Mesenteric fat pad (tissue), 1 donor: ENCODE data around the gene TMEM91. TPM values are rescaled to one million over a fixed set of nuclear protein-coding genes. Genes with fewer than 3 reads are reported as not detected.
"Not testable (repeated sequence)": the region's sequence is repeated elsewhere in the genome, so short reads cannot be mapped to it uniquely, and the experiment has no call there.

Source experiments
- DNase-seq: peaks from one replicate; pipeline ENCODE4 v3.0.0-alpha.2; 2020; ENCODE audit warnings: low spot score
- total RNA-seq: library from RNA; stranded (reverse); fragmentation: NEBNext Ultra II Directional; extraction: Animal tissue kit (Norgen Biotek cat#: 25700); gene quantifications from one replicate; pipeline ENCODE4 v1.2.1, GENCODE V29; 2021
- donor health status: DM: yes; HTN: yes; CAD: no.

TMEM91 gene
- total RNA-seq, 1 donor from 2014 or later, result 10.0 TPM

- peak; percentile 92 for DNase-seq
Measured at GRCh38 chr19:41352609-41353465, 23.5 kb upstream of the TMEM91 start.

- peak; percentile 96 for DNase-seq
Measured at GRCh38 chr19:41353466-41354342, 22.6 kb upstream of the TMEM91 start, which contains the start of gene TGFB1. Gene TGFB1, minus strand, starts transcription at chr19:41353922. Its CDS starts 878 bp downstream, at chr19:41353044.

- DNase-seq, result no peak
Measured at GRCh38 chr19:41354343-41354953, 21.9 kb upstream of the TMEM91 start.

DNA sequence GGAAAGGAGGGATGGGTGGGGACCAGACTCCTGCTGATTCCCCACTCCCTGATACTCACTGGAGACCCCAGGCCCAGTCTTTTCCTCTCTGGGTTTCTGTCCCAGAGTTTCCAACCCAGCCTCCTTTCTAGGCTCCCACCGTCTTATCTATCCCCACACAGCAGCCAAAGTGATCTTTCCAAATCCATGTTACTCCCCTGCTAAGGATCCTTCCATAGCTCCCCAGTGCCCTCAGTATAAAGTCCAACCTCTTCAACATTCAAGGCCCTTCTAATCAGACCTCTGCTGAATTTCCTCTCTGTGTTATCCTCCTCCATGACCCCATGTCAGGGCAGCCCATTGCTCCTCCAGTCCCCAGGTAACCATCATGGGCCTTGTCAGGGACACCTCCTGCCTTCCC lies 21.3 kb upstream of the TMEM91 start:
- DNase-seq, result no peak

DNA sequence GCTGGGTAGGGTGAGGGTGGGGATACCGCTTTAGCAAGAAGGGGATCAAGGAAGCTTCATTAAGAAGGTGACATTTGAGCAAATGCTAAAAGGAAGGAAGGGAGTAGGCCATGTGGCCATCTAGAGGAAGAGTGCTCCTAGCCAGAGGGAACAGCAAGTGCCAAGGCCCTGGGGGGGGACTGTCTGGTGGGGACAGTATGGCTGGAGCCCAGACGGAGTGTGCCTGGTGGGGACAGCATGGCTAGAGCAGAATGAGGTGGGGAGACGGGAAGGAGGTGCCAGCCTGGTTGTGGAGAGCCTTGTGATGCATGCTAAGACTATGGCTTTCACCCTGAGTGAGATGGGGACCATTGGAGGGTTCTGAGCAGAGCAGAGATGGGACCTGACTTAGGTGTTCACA lies 20.5 kb upstream of the TMEM91 start:
- DNase-seq, result no peak

- DNase-seq, result no peak
Measured at GRCh38 chr19:41356984-41357739, 19.2 kb upstream of the TMEM91 start.

GRCh38 chr19:41357746-41358145 lies 18.6 kb upstream of the TMEM91 start:
- no peak for DNase-seq

GRCh38 chr19:41359741-41360140 lies 16.6 kb upstream of the TMEM91 start:
- DNase-seq, result no peak

DNA sequence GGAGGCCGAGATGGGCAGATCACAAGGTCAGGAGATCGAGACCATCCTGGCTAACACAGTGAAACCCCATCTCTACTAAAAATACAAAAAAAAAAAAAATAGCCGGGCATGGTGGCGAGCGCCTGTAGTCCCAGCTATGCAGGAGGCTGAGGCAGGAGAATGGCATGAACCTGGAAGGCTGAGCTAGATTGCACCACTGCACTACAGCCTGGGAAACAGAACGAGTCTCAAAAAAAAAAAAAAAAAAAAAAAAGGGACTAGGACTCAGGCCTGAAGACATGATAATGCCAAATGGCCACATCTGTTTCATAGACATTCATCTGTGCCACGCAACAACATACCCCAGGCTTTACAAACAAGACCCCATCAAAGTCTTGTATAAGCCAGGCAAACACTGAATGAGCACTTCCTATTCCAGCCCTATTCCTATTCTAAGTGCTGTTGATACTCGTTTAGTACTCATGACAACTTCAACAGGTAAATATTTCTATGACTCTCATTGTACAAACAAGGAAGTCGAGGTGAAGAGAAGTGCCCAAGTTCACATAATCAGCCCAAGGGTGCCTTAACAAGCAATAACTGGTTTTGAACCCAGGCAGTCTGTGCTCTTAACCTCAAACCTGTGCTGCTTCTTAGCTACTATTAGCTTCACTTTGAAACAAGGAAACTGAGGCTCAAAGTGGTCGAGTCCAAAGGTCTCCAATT lies 14.0 kb upstream of the TMEM91 start:
- DNase-seq, result no peak

GRCh38 chr19:41363371-41363752 lies 13.0 kb upstream of the TMEM91 start:
- no peak for DNase-seq

- peak; percentile 97 for DNase-seq
Measured at GRCh38 chr19:41363753-41364523, 12.4 kb upstream of the TMEM91 start, which contains the start of gene B9D2. Gene B9D2, minus strand, starts transcription at chr19:41364149. Its CDS starts 630 bp downstream, at chr19:41363519.

DNA sequence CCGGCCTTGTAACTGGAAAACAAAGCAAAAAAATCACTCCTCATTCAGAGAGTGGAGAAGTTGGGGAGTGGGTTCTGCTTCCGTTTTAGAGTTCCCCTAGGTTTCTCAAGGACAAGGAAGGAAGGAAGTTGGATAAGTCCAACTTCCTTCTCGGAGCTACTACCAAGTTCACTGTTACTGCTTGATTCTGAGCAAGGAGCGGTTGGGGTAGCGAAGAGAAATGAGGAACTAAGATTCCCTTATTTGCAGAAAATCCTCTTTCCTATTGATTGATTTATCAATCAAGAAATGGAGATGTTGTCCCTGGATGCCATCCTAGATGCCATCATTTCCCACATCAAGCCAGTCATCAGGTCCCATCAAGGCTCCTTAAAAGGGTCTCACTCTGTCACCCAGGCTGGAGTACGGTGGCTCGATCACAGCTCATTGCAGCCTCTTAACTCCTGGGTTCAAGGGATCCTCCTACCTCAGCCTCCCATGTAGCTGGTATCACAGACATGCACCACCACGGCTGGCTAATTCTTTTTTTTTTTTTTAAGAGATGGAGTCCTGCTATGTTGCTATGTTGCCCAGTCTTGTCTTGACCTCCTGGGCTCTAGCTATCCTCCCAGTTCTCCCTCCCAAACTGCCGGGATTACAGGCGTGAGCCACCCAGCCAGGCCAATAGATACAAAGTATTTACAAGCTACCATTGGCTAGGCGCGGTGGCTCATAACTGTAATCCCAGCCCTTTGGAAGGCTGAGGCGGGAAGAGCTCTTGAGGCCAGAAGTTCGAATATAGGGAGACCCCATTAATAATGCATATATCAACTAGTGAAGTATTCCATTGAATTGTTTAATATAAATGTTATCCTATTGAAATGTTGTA lies 11.6 kb upstream of the TMEM91 start:
- DNase-seq, result no peak

DNA sequence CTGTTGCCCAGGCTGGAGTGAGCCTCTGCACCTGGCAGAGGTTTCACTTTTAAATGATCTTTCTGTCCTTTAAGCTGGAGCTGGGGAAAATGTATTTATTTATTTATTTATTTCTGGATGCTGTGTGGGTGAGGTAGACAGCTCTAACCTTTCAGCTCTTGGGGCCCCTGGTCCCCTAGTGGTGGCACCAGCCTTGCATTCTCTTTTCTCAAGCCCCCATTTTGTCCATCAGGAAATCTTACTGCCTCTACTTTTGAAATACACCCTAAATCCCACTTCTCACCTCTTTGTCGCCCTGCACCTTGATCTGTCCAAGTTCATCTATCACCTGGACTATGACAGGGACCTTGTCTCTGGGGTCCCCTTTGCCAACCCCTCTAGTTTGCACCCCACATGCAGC lies 10.2 kb upstream of the TMEM91 start:
- DNase-seq, result no peak

GRCh38 chr19:41367848-41368301 lies 8.5 kb upstream of the TMEM91 start:
- DNase-seq, result no peak

DNA sequence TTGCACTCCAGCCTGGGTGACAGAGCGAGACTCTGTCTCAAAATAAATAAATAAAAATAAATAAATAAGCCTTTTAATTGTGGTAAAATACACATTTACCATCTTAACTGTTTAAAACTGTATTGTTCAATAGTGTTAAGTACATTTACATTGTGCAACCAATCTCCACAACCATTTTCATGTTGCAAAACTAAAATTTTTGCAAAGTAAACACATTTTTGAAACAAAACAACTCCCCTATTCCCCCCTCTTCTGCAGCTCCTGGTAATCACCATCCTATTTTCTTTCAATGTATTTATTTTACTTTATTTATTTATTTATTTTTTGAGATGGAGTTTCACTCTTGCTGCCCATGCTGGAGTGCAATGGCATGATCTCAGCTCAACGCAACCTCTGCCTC lies 6.6 kb upstream of the TMEM91 start:
- DNase-seq, result no peak

GRCh38 chr19:41371119-41371518 lies 5.2 kb upstream of the TMEM91 start:
- DNase-seq, result not testable (repeated sequence)

- no peak for DNase-seq
Measured at GRCh38 chr19:41371541-41371940, 4.8 kb upstream of the TMEM91 start.

GRCh38 chr19:41372501-41372900 lies 3.8 kb upstream of the TMEM91 start:
- no peak for DNase-seq
